PC-9 (cell line): Measurements from ENCODE around the gene GEN1. TPM values are rescaled to one million over a fixed set of nuclear protein-coding genes. Genes with fewer than 3 reads are reported as not detected.

Experiments used
- BruUV-seq: library from RNA; stranded (reverse); fragments of 400-500 nt; replicated peaks from 2 replicates; lab custom pipeline; 2021; lab: Mats Ljungman, UMichigan
- CTCF ChIA-PET: fragments of 300-600 bp; sonication (Branson Sonifier 250); formaldehyde crosslinking; loops from one replicate; lab custom pipeline; 2022; ENCODE audit warnings: antibody characterized with exemption; lab: Charles Lee
- POLR2A ChIA-PET: fragments of 300-600 bp; sonication (Branson Sonifier 250); formaldehyde crosslinking; loops from one replicate; lab custom pipeline; 2022; ENCODE audit warnings: antibody characterized with exemption; ENCODE audit not compliant: unreplicated experiment; lab: Charles Lee
- DNase-seq, 2 experiments: peaks; one replicate each; pipeline versions ENCODE4 v3.0.0 to v3.0.0-alpha.2; 2015 to 2022; ENCODE audit warnings: mixed read lengths in 1 of 2
- H2AFZ ChIP-seq: fragments of 200-600 bp; sonication (generic); 2 replicates; pipeline ENCODE4 v1.8.1; 2017; ENCODE audit warnings: antibody characterized with exemption
- H3F3A ChIP-seq: fragments of 200-600 bp; sonication (generic); 2 replicates; pipeline ENCODE4 v1.8.1; 2017; ENCODE audit warnings: antibody characterized with exemption, mild to moderate bottlenecking, low read depth; ENCODE audit not compliant: insufficient read depth
- H3K27ac ChIP-seq: fragments of 200-600 bp; sonication (generic); 2 replicates; pipeline ENCODE4 v1.6.1; 2016; ENCODE audit warnings: mixed run types
- H3K27me3 ChIP-seq: fragments of 200-600 bp; sonication (generic); 2 replicates; pipeline ENCODE4 v1.6.1; 2016; ENCODE audit warnings: low read depth, mixed run types; ENCODE audit not compliant: insufficient read depth
- H3K36me3 ChIP-seq: fragments of 200-600 bp; sonication (generic); 2 replicates; pipeline ENCODE4 v1.6.1; 2016; ENCODE audit warnings: low read depth, mixed run types
- H3K4me1 ChIP-seq: fragments of 200-600 bp; sonication (generic); replicated peaks from 2 replicates; pipeline ENCODE4 v1.6.1; 2016; ENCODE audit warnings: mixed run types; ENCODE audit not compliant: insufficient read depth
- H3K4me2 ChIP-seq: fragments of 200-600 bp; sonication (generic); 2 replicates; pipeline ENCODE4 v1.6.1; 2017; ENCODE audit warnings: mixed run types
- H3K4me3 ChIP-seq: fragments of 200-600 bp; sonication (generic); 2 replicates; pipeline ENCODE4 v1.6.1; 2016; ENCODE audit warnings: mixed run types
- H3K79me2 ChIP-seq: fragments of 200-600 bp; sonication (generic); 2 replicates; pipeline ENCODE4 v1.6.1; 2017; ENCODE audit warnings: low read depth, mixed run types
- H3K9me2 ChIP-seq: fragments of 200-600 bp; sonication (generic); 2 replicates; pipeline ENCODE4 v1.8.1; 2017; ENCODE audit warnings: mild to moderate bottlenecking; ENCODE audit not compliant: insufficient read depth
- H3K9me3 ChIP-seq: fragments of 200-600 bp; sonication (generic); 2 replicates; pipeline ENCODE4 v1.8.1; 2016; ENCODE audit warnings: low read depth; ENCODE audit not compliant: insufficient read depth
- H4K20me1 ChIP-seq: fragments of 200-600 bp; sonication (generic); 2 replicates; pipeline ENCODE4 v1.8.1; 2017; ENCODE audit not compliant: insufficient read depth
- CTCF ChIP-seq: fragments of 200-600 bp; sonication (generic); conservative IDR thresholded peaks from 2 replicates; pipeline ENCODE4 v1.6.1; 2017; ENCODE audit warnings: mixed run types, antibody characterized with exemption, mild to moderate bottlenecking, moderate library complexity
- EZH2 ChIP-seq: fragments of 200-600 bp; sonication (generic); IDR thresholded peaks from 2 replicates; pipeline ENCODE4 v1.8.0; 2017; ENCODE audit warnings: antibody characterized with exemption, low read depth
- intact Hi-C: fragments of 100-400 bp; cut with micrococcal nuclease; formaldehyde crosslinking; loops from one replicate; pipeline ENCODE4 v1.10.0; 2022; ENCODE audit not compliant: unreplicated experiment
- total RNA-seq: library from RNA; stranded (reverse); gene quantifications from 2 replicates; pipeline ENCODE4 v1.2.3, GENCODE V29; 2021

Gene GEN1
- total RNA-seq, 1 experiment from 2014 or later, result 28.3 TPM

- TF ChIP-seq EZH2, result no peak
- no peak for TF ChIP-seq CTCF
- no peaks in the 10 kb centered on the region for H4K20me1 ChIP-seq
- H3K4me2 ChIP-seq, result no peak overlapping the region
- H3K36me3 ChIP-seq, result no peaks in the 10 kb centered on the region
- no peaks in the 10 kb centered on the region; the same call in 1 of the 2 replicates for H3K9me2 ChIP-seq
- H3K4me3 ChIP-seq, result no peak overlapping the region
- no peaks in the 10 kb centered on the region for H3K79me2 ChIP-seq
- H3K27ac ChIP-seq, result no peak overlapping the region
- intact Hi-C loops, result no loop called here
- no TSS peak for BruUV-seq
- CTCF ChIA-PET, result no interaction called here
- no peaks in the 10 kb centered on the region for H3K9me3 ChIP-seq
- no peaks in the 10 kb centered on the region for H3K27me3 ChIP-seq
- H2AFZ ChIP-seq, result no peak overlapping the region
- no peak for DNase-seq
- no peaks in the 10 kb centered on the region for H3F3A ChIP-seq
- H3K4me1 ChIP-seq, result no peaks in the 10 kb centered on the region
- POLR2A ChIA-PET, result no interaction called here
Observed at GRCh38 chr2:17835516-17835915, 81.6 kb downstream of the GEN1 start.

Other genes with a start within 250 kb of the GEN1 start
- not detected in 2 replicates for gene RAD51AP2, start 235.7 kb upstream of the GEN1 start, total RNA-seq
- gene VSNL1, start 213.4 kb upstream of the GEN1 start, total RNA-seq, result not detected in 2 replicates
- gene SMC6, start 328 bp upstream of the GEN1 start, total RNA-seq, result 15.5 and 19.2 TPM in 2 replicates
- not detected in 2 replicates for gene MSGN1, start 62.3 kb downstream of the GEN1 start, total RNA-seq
- 28.8 and 34.9 TPM in 2 replicates for gene KCNS3, start 124.5 kb downstream of the GEN1 start, total RNA-seq